PC-9 (cell line): ENCODE measurements around the gene RBM10. TPM values are rescaled to one million over a fixed set of nuclear protein-coding genes. Genes with fewer than 3 reads are reported as not detected.

ENCODE experiments used
- BruUV-seq: library from RNA; stranded (reverse); fragments of 400-500 nt; replicated peaks from 2 replicates; lab custom pipeline; 2021; lab: Mats Ljungman, UMichigan
- CTCF ChIA-PET: fragments of 300-600 bp; sonication (Branson Sonifier 250); formaldehyde crosslinking; loops from one replicate; lab custom pipeline; 2022; ENCODE audit warnings: antibody characterized with exemption; lab: Charles Lee
- POLR2A ChIA-PET: fragments of 300-600 bp; sonication (Branson Sonifier 250); formaldehyde crosslinking; loops from one replicate; lab custom pipeline; 2022; ENCODE audit warnings: antibody characterized with exemption; ENCODE audit not compliant: unreplicated experiment; lab: Charles Lee
- DNase-seq, 2 experiments: peaks; one replicate each; pipeline versions ENCODE4 v3.0.0 to v3.0.0-alpha.2; 2015 to 2022; ENCODE audit warnings: mixed read lengths in 1 of 2
- H2AFZ ChIP-seq: fragments of 200-600 bp; sonication (generic); 2 replicates; pipeline ENCODE4 v1.8.1; 2017; ENCODE audit warnings: antibody characterized with exemption
- H3F3A ChIP-seq: fragments of 200-600 bp; sonication (generic); 2 replicates; pipeline ENCODE4 v1.8.1; 2017; ENCODE audit warnings: antibody characterized with exemption, mild to moderate bottlenecking, low read depth; ENCODE audit not compliant: insufficient read depth
- H3K27ac ChIP-seq: fragments of 200-600 bp; sonication (generic); 2 replicates; pipeline ENCODE4 v1.6.1; 2016; ENCODE audit warnings: mixed run types
- H3K27me3 ChIP-seq: fragments of 200-600 bp; sonication (generic); 2 replicates; pipeline ENCODE4 v1.6.1; 2016; ENCODE audit warnings: low read depth, mixed run types; ENCODE audit not compliant: insufficient read depth
- H3K36me3 ChIP-seq: fragments of 200-600 bp; sonication (generic); 2 replicates; pipeline ENCODE4 v1.6.1; 2016; ENCODE audit warnings: low read depth, mixed run types
- H3K4me1 ChIP-seq: fragments of 200-600 bp; sonication (generic); replicated peaks from 2 replicates; pipeline ENCODE4 v1.6.1; 2016; ENCODE audit warnings: mixed run types; ENCODE audit not compliant: insufficient read depth
- H3K4me2 ChIP-seq: fragments of 200-600 bp; sonication (generic); 2 replicates; pipeline ENCODE4 v1.6.1; 2017; ENCODE audit warnings: mixed run types
- H3K4me3 ChIP-seq: fragments of 200-600 bp; sonication (generic); 2 replicates; pipeline ENCODE4 v1.6.1; 2016; ENCODE audit warnings: mixed run types
- H3K79me2 ChIP-seq: fragments of 200-600 bp; sonication (generic); 2 replicates; pipeline ENCODE4 v1.6.1; 2017; ENCODE audit warnings: low read depth, mixed run types
- H3K9me2 ChIP-seq: fragments of 200-600 bp; sonication (generic); 2 replicates; pipeline ENCODE4 v1.8.1; 2017; ENCODE audit warnings: mild to moderate bottlenecking; ENCODE audit not compliant: insufficient read depth
- H3K9me3 ChIP-seq: fragments of 200-600 bp; sonication (generic); 2 replicates; pipeline ENCODE4 v1.8.1; 2016; ENCODE audit warnings: low read depth; ENCODE audit not compliant: insufficient read depth
- H4K20me1 ChIP-seq: fragments of 200-600 bp; sonication (generic); 2 replicates; pipeline ENCODE4 v1.8.1; 2017; ENCODE audit not compliant: insufficient read depth
- CTCF ChIP-seq: fragments of 200-600 bp; sonication (generic); conservative IDR thresholded peaks from 2 replicates; pipeline ENCODE4 v1.6.1; 2017; ENCODE audit warnings: mixed run types, antibody characterized with exemption, mild to moderate bottlenecking, moderate library complexity
- EZH2 ChIP-seq: fragments of 200-600 bp; sonication (generic); IDR thresholded peaks from 2 replicates; pipeline ENCODE4 v1.8.0; 2017; ENCODE audit warnings: antibody characterized with exemption, low read depth
- intact Hi-C: fragments of 100-400 bp; cut with micrococcal nuclease; formaldehyde crosslinking; loops from one replicate; pipeline ENCODE4 v1.10.0; 2022; ENCODE audit not compliant: unreplicated experiment
- total RNA-seq: library from RNA; stranded (reverse); gene quantifications from 2 replicates; pipeline ENCODE4 v1.2.3, GENCODE V29; 2021

RBM10 gene
- total RNA-seq, 1 experiment from 2014 or later: 34.8 TPM

- intact Hi-C loops: no loop called here
- no peak overlapping the region for H2AFZ ChIP-seq
- no TSS peak for BruUV-seq
- no peaks in the 10 kb centered on the region for H3K36me3 ChIP-seq
- no peaks in the 10 kb centered on the region for H3K9me3 ChIP-seq
- no peaks in the 10 kb centered on the region for H3K79me2 ChIP-seq
- H3K4me1 ChIP-seq: no peaks in the 10 kb centered on the region
- no peak overlapping the region for H3K27ac ChIP-seq
- no peaks in the 10 kb centered on the region for H4K20me1 ChIP-seq
- no peak for TF ChIP-seq EZH2
- no peak for TF ChIP-seq CTCF
- no peaks in the 10 kb centered on the region for H3K27me3 ChIP-seq
- H3K9me2 ChIP-seq: no peaks in the 10 kb centered on the region
- H3F3A ChIP-seq: no peaks in the 10 kb centered on the region
- ChIA-PET POLR2A (no interaction called here), CTCF (no interaction called here)
- no peak for DNase-seq
- no peak overlapping the region for H3K4me2 ChIP-seq
- H3K4me3 ChIP-seq: no peak overlapping the region
Observed at GRCh38 chrX:47169726-47170515, 24.9 kb downstream of the RBM10 start.

- intact Hi-C loops: no loop called here
- H4K20me1 ChIP-seq: no peaks in the 10 kb centered on the region
- ChIA-PET POLR2A (no interaction called here), CTCF (interaction anchor here (0.6 kb wide), 1 partner anchor 763 kb away, joined by 11 read pairs; no protein-coding TSS in a partner anchor)
- H3K4me3 ChIP-seq: no peak overlapping the region
- no peaks in the 10 kb centered on the region for H3K79me2 ChIP-seq
- no peaks in the 10 kb centered on the region for H3K27me3 ChIP-seq
- H3K9me2 ChIP-seq: no peaks in the 10 kb centered on the region
- H3K27ac ChIP-seq: no peak overlapping the region
- no peaks in the 10 kb centered on the region for H3K36me3 ChIP-seq
- H2AFZ ChIP-seq: no peak overlapping the region
- BruUV-seq: no TSS peak
- no peak for TF ChIP-seq CTCF
- no peak for TF ChIP-seq EZH2
- H3K9me3 ChIP-seq: no peaks in the 10 kb centered on the region
- H3K4me2 ChIP-seq: no peak overlapping the region
- H3K4me1 ChIP-seq: no peaks in the 10 kb centered on the region
- DNase-seq: no peak
- no peaks in the 10 kb centered on the region for H3F3A ChIP-seq
Observed at GRCh38 chrX:47170861-47171692, 26.1 kb downstream of the RBM10 start.

GRCh38 chrX:47171996-47172395 is 27.0 kb downstream of the RBM10 start:
- H3K27ac ChIP-seq: no peak overlapping the region
- H3K79me2 ChIP-seq: no peaks in the 10 kb centered on the region
- no peaks in the 10 kb centered on the region for H3K9me3 ChIP-seq
- H3F3A ChIP-seq: no peaks in the 10 kb centered on the region
- no peaks in the 10 kb centered on the region for H3K4me1 ChIP-seq
- DNase-seq: no peak
- H2AFZ ChIP-seq: no peak overlapping the region
- no TSS peak for BruUV-seq
- no peaks in the 10 kb centered on the region for H4K20me1 ChIP-seq
- no peak overlapping the region for H3K4me2 ChIP-seq
- intact Hi-C loops: no loop called here
- no peak overlapping the region for H3K4me3 ChIP-seq
- H3K36me3 ChIP-seq: no peaks in the 10 kb centered on the region
- no peak for TF ChIP-seq CTCF
- TF ChIP-seq EZH2: no peak
- no peaks in the 10 kb centered on the region for H3K27me3 ChIP-seq
- ChIA-PET POLR2A (no interaction called here), CTCF (no interaction called here)
- H3K9me2 ChIP-seq: no peaks in the 10 kb centered on the region
